ENCODE data around the gene BTBD8. TPM values are rescaled to one million over a fixed set of nuclear protein-coding genes. Genes with fewer than 3 reads are reported as not detected.

Gene BTBD8
- total and polyA plus RNA-seq, 2 of the 4 experiments (the other 2 are of a cell fraction): 0.94 to 2.0 TPM

- Histone ChIP-seq H3K36me3 (ENCODE audit: control insufficient read depth, insufficient read depth, low read length) (peaks cover 3% of the 10 kb centered on the region), H2BK15ac (ENCODE audit: low read depth, low read length) (no peak overlapping the region), H3K9me3 (ENCODE audit: control insufficient read depth, insufficient read depth, low read length) (peaks cover 21% of the 10 kb centered on the region), H2AK5ac (ENCODE audit: low read depth, low read length) (no peak overlapping the region), H3K27ac (ENCODE audit: insufficient read depth, low read length) (no peak overlapping the region), H3K9ac (ENCODE audit: low read depth, low read length) (no peak overlapping the region), H3K18ac (ENCODE audit: low read depth, low read length) (no peak overlapping the region), H2BK20ac (ENCODE audit: low read depth, low read length) (no peak overlapping the region), H4K20me1 (ENCODE audit: insufficient read depth, low read length) (no peaks in the 10 kb centered on the region), H3K23ac (ENCODE audit: low read depth, low read length) (no peak overlapping the region), H3K4me2 (ENCODE audit: low read depth, low read length) (no peak overlapping the region), H4K91ac (ENCODE audit: insufficient read depth, low read depth, low read length) (no peak overlapping the region), H3K56ac (ENCODE audit: extremely low read depth, insufficient read depth, low read length) (no peak overlapping the region), H2BK5ac (ENCODE audit: low read depth, low read length, poor library complexity, severe bottlenecking) (no peak overlapping the region), H3K4ac (ENCODE audit: low read depth, low read length) (no peak overlapping the region), H3K14ac (replicated peaks; ENCODE audit: low read depth, low read length) (no peak overlapping the region), H2AK9ac (replicated peaks; ENCODE audit: low read depth, low read length, poor library complexity) (no peak overlapping the region), H4K5ac (ENCODE audit: low read depth, low read length) (no peak overlapping the region), H3K9me1 (ENCODE audit: insufficient read depth, low read length) (no peaks in the 10 kb centered on the region), H3K4me3 (ENCODE audit: insufficient read depth, low read depth, low read length) (no peak overlapping the region), H4K8ac (ENCODE audit: low read depth in 2 of 2, low read length in 2 of 2) (no peak overlapping the region), H3K79me1 (ENCODE audit: low read depth in 1 of 2, low read length in 2 of 2) (no peaks in the 10 kb centered on the region), H2BK120ac (ENCODE audit: low read depth, low read length) (no peak overlapping the region), H3K27me3 (ENCODE audit: control insufficient read depth, insufficient read depth, low read length) (no peaks in the 10 kb centered on the region), H3K4me1 (ENCODE audit: control insufficient read depth, insufficient read depth, low read length) (no peaks in the 10 kb centered on the region), H2AFZ (replicated peaks; ENCODE audit: low read length, poor library complexity) (no peak overlapping the region)
- DNase-seq: no peak
- WGBS, 2 experiments (ENCODE audit: extremely low coverage in 2 of 2, insufficient read length in 1 of 2): no CpG with 5 or more reads among the region's 2 CpGs
- POLR2A ChIA-PET (ENCODE audit: unreplicated experiment): no interaction called here
- CTCF ChIA-PET: no interaction called here
- ATAC-seq (ENCODE audit: low read depth): no peak
- BruUV-seq (replicated peaks): no TSS peak
- intact Hi-C loops (cut with micrococcal nuclease) (no loop called here), dilution Hi-C loops (cut with HindIII; ENCODE audit: low sequenced_read_pairs, unreplicated experiment) (no loop called here), in situ Hi-C loops (cut with MboI; ENCODE audit: low sequenced_read_pairs) (no loop called here)
- no peak for TF ChIP-seq NFE2L2 (IDR thresholded peaks at IDR 0.05; ENCODE audit: low read depth, low read length)
- TF ChIP-seq MAZ (IDR thresholded peaks at IDR 0.05; ENCODE audit: borderline replicate concordance, low read depth, low read length): no peak
- no peak for TF ChIP-seq FOS (IDR thresholded peaks at IDR 0.05; ENCODE audit: low read depth, low read length)
- no peak for TF ChIP-seq MXI1 (IDR thresholded peaks at IDR 0.05; ENCODE audit: borderline replicate concordance, low read depth, low read length)
- TF ChIP-seq, protein P1, sequence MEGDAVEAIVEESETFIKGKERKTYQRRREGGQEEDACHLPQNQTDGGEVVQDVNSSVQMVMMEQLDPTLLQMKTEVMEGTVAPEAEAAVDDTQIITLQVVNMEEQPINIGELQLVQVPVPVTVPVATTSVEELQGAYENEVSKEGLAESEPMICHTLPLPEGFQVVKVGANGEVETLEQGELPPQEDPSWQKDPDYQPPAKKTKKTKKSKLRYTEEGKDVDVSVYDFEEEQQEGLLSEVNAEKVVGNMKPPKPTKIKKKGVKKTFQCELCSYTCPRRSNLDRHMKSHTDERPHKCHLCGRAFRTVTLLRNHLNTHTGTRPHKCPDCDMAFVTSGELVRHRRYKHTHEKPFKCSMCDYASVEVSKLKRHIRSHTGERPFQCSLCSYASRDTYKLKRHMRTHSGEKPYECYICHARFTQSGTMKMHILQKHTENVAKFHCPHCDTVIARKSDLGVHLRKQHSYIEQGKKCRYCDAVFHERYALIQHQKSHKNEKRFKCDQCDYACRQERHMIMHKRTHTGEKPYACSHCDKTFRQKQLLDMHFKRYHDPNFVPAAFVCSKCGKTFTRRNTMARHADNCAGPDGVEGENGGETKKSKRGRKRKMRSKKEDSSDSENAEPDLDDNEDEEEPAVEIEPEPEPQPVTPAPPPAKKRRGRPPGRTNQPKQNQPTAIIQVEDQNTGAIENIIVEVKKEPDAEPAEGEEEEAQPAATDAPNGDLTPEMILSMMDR (conservative IDR thresholded peaks at IDR 0.05; ENCODE audit: low read depth, low read length): no peak
- TF ChIP-seq, protein P2, sequence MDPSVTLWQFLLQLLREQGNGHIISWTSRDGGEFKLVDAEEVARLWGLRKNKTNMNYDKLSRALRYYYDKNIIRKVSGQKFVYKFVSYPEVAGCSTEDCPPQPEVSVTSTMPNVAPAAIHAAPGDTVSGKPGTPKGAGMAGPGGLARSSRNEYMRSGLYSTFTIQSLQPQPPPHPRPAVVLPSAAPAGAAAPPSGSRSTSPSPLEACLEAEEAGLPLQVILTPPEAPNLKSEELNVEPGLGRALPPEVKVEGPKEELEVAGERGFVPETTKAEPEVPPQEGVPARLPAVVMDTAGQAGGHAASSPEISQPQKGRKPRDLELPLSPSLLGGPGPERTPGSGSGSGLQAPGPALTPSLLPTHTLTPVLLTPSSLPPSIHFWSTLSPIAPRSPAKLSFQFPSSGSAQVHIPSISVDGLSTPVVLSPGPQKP (IDR thresholded peaks at IDR 0.05; ENCODE audit: borderline replicate concordance, low read depth, low read length): no peak
- no peak for TF ChIP-seq USF2 (IDR thresholded peaks at IDR 0.05; ENCODE audit: low read depth, low read length)
- TF ChIP-seq CHD1 (IDR thresholded peaks at IDR 0.05; ENCODE audit: low read depth, low read length): no peak
Observed at GRCh38 chr1:92154934-92155333, 74.8 kb downstream of the BTBD8 start.

All from IMR-90 (cell line).